ENCODE data around the gene CACYBP.

CACYBP gene

GRCh38 chr1:174964261-174964971 lies 35.3 kb upstream of the CACYBP start:
- H3K27ac ChIP-seq (ENCODE audit: low read depth, low read length), result no peak overlapping the region
- no peak overlapping the region for H3K9ac ChIP-seq (ENCODE audit: low read depth, low read length)
- H3K36me3 ChIP-seq (ENCODE audit: insufficient read depth, low read length), result peaks cover 30% of the 10 kb centered on the region
- 71% methylated on average over 5 of the region's 6 CpGs for WGBS
- no peaks in the 10 kb centered on the region for H3K27me3 ChIP-seq (ENCODE audit: insufficient read depth, low read length)
- no peaks in the 10 kb centered on the region for H3K9me3 ChIP-seq (ENCODE audit: insufficient read depth, low read depth, low read length)
- peaks cover 22% of the 10 kb centered on the region for H3K4me1 ChIP-seq (ENCODE audit: insufficient read depth, low read length)
- no peak overlapping the region for H3K4me3 ChIP-seq (ENCODE audit: low read length)

- 88% methylated on average over 1 of the region's 1 CpG for WGBS
- Histone ChIP-seq H3K27ac (ENCODE audit: low read depth, low read length) (peak overlapping the region; percentile 32; the same call in 1 of the 2 replicates), H3K4me1 (ENCODE audit: insufficient read depth, low read length) (peaks cover 18% of the 10 kb centered on the region; the same call in 1 of the 2 replicates), H3K9ac (ENCODE audit: low read depth, low read length) (no peak overlapping the region), H3K4me3 (ENCODE audit: low read length) (no peak overlapping the region), H3K9me3 (ENCODE audit: insufficient read depth, low read depth, low read length) (no peaks in the 10 kb centered on the region), H3K36me3 (ENCODE audit: insufficient read depth, low read length) (peaks cover 30% of the 10 kb centered on the region), H3K27me3 (ENCODE audit: insufficient read depth, low read length) (no peaks in the 10 kb centered on the region)
These were observed 34.8 kb upstream of the CACYBP start for GRCh38 chr1:174964972-174965361.

DNA sequence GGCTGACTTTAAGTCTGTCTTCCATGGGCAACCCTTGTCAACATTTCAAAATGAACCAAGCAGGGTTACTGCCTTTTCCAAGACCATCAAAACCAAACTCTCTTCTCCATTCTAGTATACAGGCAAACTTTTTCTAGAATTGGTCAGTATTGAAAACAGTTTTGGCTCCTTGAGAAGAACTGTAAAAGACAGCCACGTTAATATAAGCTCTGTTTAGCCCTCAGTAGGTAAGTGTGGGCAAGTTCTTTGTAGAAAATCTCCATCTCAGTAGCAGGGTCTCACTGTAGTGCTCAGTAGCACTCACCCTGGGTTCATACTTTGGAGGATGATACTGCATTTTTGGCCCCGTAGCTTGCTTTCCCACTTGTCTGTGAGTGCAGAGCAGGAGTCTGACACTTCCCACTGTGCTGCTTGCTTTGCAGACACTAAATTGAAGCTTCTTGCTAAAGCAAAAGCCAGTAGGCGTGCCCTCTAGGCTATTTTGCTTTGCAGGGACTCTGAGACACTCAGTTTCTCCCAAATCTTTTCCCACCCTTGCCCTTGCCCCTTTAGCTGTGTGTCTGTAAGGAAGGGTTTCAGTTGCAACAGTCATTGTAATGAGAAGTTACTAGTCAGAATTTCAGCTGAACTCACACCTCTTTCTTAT lies 34.3 kb upstream of the CACYBP start:
- Histone ChIP-seq H3K27me3 (ENCODE audit: insufficient read depth, low read length) (no peaks in the 10 kb centered on the region), H3K36me3 (ENCODE audit: insufficient read depth, low read length) (peaks cover 30% of the 10 kb centered on the region), H3K27ac (ENCODE audit: low read depth, low read length) (peak overlapping the region; percentile 32; the same call in 1 of the 2 replicates), H3K4me3 (ENCODE audit: low read length) (no peak overlapping the region), H3K9ac (ENCODE audit: low read depth, low read length) (no peak overlapping the region), H3K9me3 (ENCODE audit: insufficient read depth, low read depth, low read length) (no peaks in the 10 kb centered on the region), H3K4me1 (ENCODE audit: insufficient read depth, low read length) (peaks cover 18% of the 10 kb centered on the region; the same call in 1 of the 2 replicates)
- 78% methylated on average over 3 of the region's 3 CpGs for WGBS

- Histone ChIP-seq H3K9me3 (ENCODE audit: insufficient read depth, low read depth, low read length) (no peaks in the 10 kb centered on the region), H3K9ac (ENCODE audit: low read depth, low read length) (no peak overlapping the region), H3K27ac (ENCODE audit: low read depth, low read length) (no peak overlapping the region), H3K27me3 (ENCODE audit: insufficient read depth, low read length) (no peaks in the 10 kb centered on the region), H3K4me1 (ENCODE audit: insufficient read depth, low read length) (peaks cover 18% of the 10 kb centered on the region; the same call in 1 of the 2 replicates), H3K36me3 (ENCODE audit: insufficient read depth, low read length) (peaks cover 29% of the 10 kb centered on the region), H3K4me3 (ENCODE audit: low read length) (no peak overlapping the region)
- 100% methylated on average over 1 of the region's 1 CpG for whole genome bisulfite sequencing
These were observed 33.7 kb upstream of the CACYBP start for GRCh38 chr1:174966008-174966572.

GRCh38 chr1:174967845-174968705 lies 31.7 kb upstream of the CACYBP start:
- no peaks in the 10 kb centered on the region for H3K27me3 ChIP-seq (ENCODE audit: insufficient read depth, low read length)
- H3K4me3 ChIP-seq (ENCODE audit: low read length), result no peak overlapping the region
- H3K9me3 ChIP-seq (ENCODE audit: insufficient read depth, low read depth, low read length), result no peaks in the 10 kb centered on the region
- H3K4me1 ChIP-seq (ENCODE audit: insufficient read depth, low read length), result peaks cover 18% of the 10 kb centered on the region; the same call in 1 of the 2 replicates
- no peak overlapping the region for H3K27ac ChIP-seq (ENCODE audit: low read depth, low read length)
- WGBS, result 57% methylated on average over 3 of the region's 4 CpGs
- H3K9ac ChIP-seq (ENCODE audit: low read depth, low read length), result no peak overlapping the region
- peaks cover 45% of the 10 kb centered on the region for H3K36me3 ChIP-seq (ENCODE audit: insufficient read depth, low read length)

- H3K27ac ChIP-seq (ENCODE audit: low read depth, low read length), result no peak overlapping the region
- H3K4me1 ChIP-seq (ENCODE audit: insufficient read depth, low read length), result peaks cover 17% of the 10 kb centered on the region; the same call in 1 of the 2 replicates
- no peak overlapping the region for H3K4me3 ChIP-seq (ENCODE audit: low read length)
- 96% methylated on average over 5 of the region's 5 CpGs for WGBS
- no peaks in the 10 kb centered on the region for H3K9me3 ChIP-seq (ENCODE audit: insufficient read depth, low read depth, low read length)
- no peak overlapping the region for H3K9ac ChIP-seq (ENCODE audit: low read depth, low read length)
- H3K36me3 ChIP-seq (ENCODE audit: insufficient read depth, low read length), result peaks cover 52% of the 10 kb centered on the region
- no peaks in the 10 kb centered on the region for H3K27me3 ChIP-seq (ENCODE audit: insufficient read depth, low read length)
These were observed 30.9 kb upstream of the CACYBP start for GRCh38 chr1:174968750-174969244.

- H3K36me3 ChIP-seq (ENCODE audit: insufficient read depth, low read length), result peaks cover 62% of the 10 kb centered on the region
- no peak overlapping the region for H3K4me3 ChIP-seq (ENCODE audit: low read length)
- H3K27ac ChIP-seq (ENCODE audit: low read depth, low read length), result no peak overlapping the region
- H3K9ac ChIP-seq (ENCODE audit: low read depth, low read length), result no peak overlapping the region
- H3K9me3 ChIP-seq (ENCODE audit: insufficient read depth, low read depth, low read length), result no peaks in the 10 kb centered on the region
- WGBS, result 96% methylated on average over 1 of the region's 1 CpG
- peaks cover 6% of the 10 kb centered on the region; the same call in 1 of the 2 replicates for H3K4me1 ChIP-seq (ENCODE audit: insufficient read depth, low read length)
- H3K27me3 ChIP-seq (ENCODE audit: insufficient read depth, low read length), result no peaks in the 10 kb centered on the region
These were observed 29.8 kb upstream of the CACYBP start for GRCh38 chr1:174969977-174970376.

- Histone ChIP-seq H3K27me3 (ENCODE audit: insufficient read depth, low read length) (no peaks in the 10 kb centered on the region), H3K9ac (ENCODE audit: low read depth, low read length) (no peak overlapping the region), H3K4me1 (ENCODE audit: insufficient read depth, low read length) (no peaks in the 10 kb centered on the region), H3K9me3 (ENCODE audit: insufficient read depth, low read depth, low read length) (no peaks in the 10 kb centered on the region), H3K36me3 (ENCODE audit: insufficient read depth, low read length) (peaks cover 77% of the 10 kb centered on the region), H3K4me3 (ENCODE audit: low read length) (no peak overlapping the region), H3K27ac (ENCODE audit: low read depth, low read length) (0 out of 2 replicates have a peak overlapping the region, but pooled peaks have one; percentile 12)
These were observed 28.3 kb upstream of the CACYBP start for GRCh38 chr1:174971466-174971865.

DNA sequence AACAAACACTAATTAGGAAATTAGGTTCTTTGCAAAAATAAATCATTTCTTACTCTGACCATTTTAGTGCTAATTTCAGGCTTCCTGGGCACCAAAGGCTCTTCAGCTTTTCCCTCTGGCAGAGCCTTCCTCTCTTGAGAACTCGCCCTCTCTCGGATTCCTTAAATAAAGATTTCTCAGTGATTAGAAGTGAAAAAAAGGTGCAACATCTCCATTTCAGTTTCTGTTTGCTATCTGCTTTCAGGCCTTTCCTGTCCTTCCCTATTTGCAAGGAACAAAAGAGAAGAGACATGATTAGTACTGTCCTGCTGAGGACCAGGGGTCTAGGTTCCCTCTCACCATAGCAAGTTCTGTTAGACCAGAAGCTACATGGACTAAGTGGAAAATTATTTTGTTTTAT lies 27.8 kb upstream of the CACYBP start:
- 36% methylated on average over 2 of the region's 2 CpGs for WGBS
- no peaks in the 10 kb centered on the region for H3K9me3 ChIP-seq (ENCODE audit: insufficient read depth, low read depth, low read length)
- H3K27ac ChIP-seq (ENCODE audit: low read depth, low read length), result 0 out of 2 replicates have a peak overlapping the region, but pooled peaks have one; percentile 22
- no peaks in the 10 kb centered on the region for H3K4me1 ChIP-seq (ENCODE audit: insufficient read depth, low read length)
- peaks cover 81% of the 10 kb centered on the region for H3K36me3 ChIP-seq (ENCODE audit: insufficient read depth, low read length)
- no peak overlapping the region for H3K9ac ChIP-seq (ENCODE audit: low read depth, low read length)
- no peaks in the 10 kb centered on the region for H3K27me3 ChIP-seq (ENCODE audit: insufficient read depth, low read length)
- no peak overlapping the region for H3K4me3 ChIP-seq (ENCODE audit: low read length)

- H3K36me3 ChIP-seq (ENCODE audit: insufficient read depth, low read length), result peaks cover 90% of the 10 kb centered on the region
- H3K9ac ChIP-seq (ENCODE audit: low read depth, low read length), result no peak overlapping the region
- H3K27me3 ChIP-seq (ENCODE audit: insufficient read depth, low read length), result no peaks in the 10 kb centered on the region
- no peaks in the 10 kb centered on the region for H3K4me1 ChIP-seq (ENCODE audit: insufficient read depth, low read length)
- no peaks in the 10 kb centered on the region for H3K9me3 ChIP-seq (ENCODE audit: insufficient read depth, low read depth, low read length)
- WGBS, result 94% methylated on average over 2 of the region's 2 CpGs
- no peak overlapping the region for H3K27ac ChIP-seq (ENCODE audit: low read depth, low read length)
- H3K4me3 ChIP-seq (ENCODE audit: low read length), result no peak overlapping the region
These were observed 25.0 kb upstream of the CACYBP start for GRCh38 chr1:174974711-174975119.
